ENCODE data around the gene ATP8A2. TPM values are rescaled to one million over a fixed set of nuclear protein-coding genes. Genes with fewer than 3 reads are reported as not detected.

The ATP8A2 gene
- total and polyA plus RNA-seq, 10 of the 15 experiments (the other 5 are each of a cell fraction or from before 2014, with no cell fraction given): 0.01 to 0.04 (median 0.04) TPM; not detected in 7

GRCh38 chr13:25400925-25401324 lies 29.2 kb downstream of the ATP8A2 start:
- intact Hi-C loops (cut with micrococcal nuclease; ENCODE audit: unreplicated experiment) (no loop called here), in situ Hi-C loops (cut with MboI) (no loop called here)
- RAD21 ChIA-PET (ENCODE audit: unreplicated experiment): no interaction called here
- Histone ChIP-seq H3K9me3 (replicated peaks; ENCODE audit: control insufficient read depth, insufficient read depth, low read length) (no peaks in the 10 kb centered on the region), H4K20me1 (ENCODE audit: control insufficient read depth, insufficient read depth) (no peaks in the 10 kb centered on the region), H3K4me2 (ENCODE audit: control insufficient read depth, insufficient read depth) (no peak overlapping the region), H3K36me3 (ENCODE audit: control insufficient read depth in 2 of 2, insufficient read depth in 2 of 2, low read length in 1 of 2) (no peaks in the 10 kb centered on the region), H3K4me1 (ENCODE audit: control insufficient read depth, insufficient read depth, low read length) (no peaks in the 10 kb centered on the region), H3K27ac (ENCODE audit: control insufficient read depth, insufficient read depth) (no peak overlapping the region), H3K4me3 (no peak overlapping the region), H3K79me2 (ENCODE audit: control insufficient read depth, insufficient read depth, low read length) (no peaks in the 10 kb centered on the region), H2AFZ (ENCODE audit: control insufficient read depth, low read depth, low read length) (no peak overlapping the region), H3K9ac (ENCODE audit: control insufficient read depth, insufficient read depth, low read length) (no peak overlapping the region), H3K27me3 (replicated peaks in 1 of 2; ENCODE audit: control insufficient read depth in 2 of 2, insufficient read depth in 2 of 2, low read length in 1 of 2) (peaks cover 0 to 2% of the 10 kb centered on the region in 2 experiments; a peak in 2 of 4 replicates)
- no TSS peak for BruUV-seq (replicated peaks)
- CTCF ChIA-PET: no interaction called here
- POLR2A ChIA-PET: no interaction called here
- no peak for DNase-seq (ENCODE audit: low read depth, low spot score)
- SMC1A ChIA-PET (ENCODE audit: uncharacterized antibody, unreplicated experiment): no interaction called here
- ATAC-seq: no peak
- 82% methylated on average over 6 of the region's 6 CpGs for WGBS (ENCODE audit: insufficient coverage, insufficient replicate concordance, low lambda C conversion rate, missing lambda C conversion rate)
- no peak for FAIRE-seq
- TF ChIP-seq, protein P1, sequence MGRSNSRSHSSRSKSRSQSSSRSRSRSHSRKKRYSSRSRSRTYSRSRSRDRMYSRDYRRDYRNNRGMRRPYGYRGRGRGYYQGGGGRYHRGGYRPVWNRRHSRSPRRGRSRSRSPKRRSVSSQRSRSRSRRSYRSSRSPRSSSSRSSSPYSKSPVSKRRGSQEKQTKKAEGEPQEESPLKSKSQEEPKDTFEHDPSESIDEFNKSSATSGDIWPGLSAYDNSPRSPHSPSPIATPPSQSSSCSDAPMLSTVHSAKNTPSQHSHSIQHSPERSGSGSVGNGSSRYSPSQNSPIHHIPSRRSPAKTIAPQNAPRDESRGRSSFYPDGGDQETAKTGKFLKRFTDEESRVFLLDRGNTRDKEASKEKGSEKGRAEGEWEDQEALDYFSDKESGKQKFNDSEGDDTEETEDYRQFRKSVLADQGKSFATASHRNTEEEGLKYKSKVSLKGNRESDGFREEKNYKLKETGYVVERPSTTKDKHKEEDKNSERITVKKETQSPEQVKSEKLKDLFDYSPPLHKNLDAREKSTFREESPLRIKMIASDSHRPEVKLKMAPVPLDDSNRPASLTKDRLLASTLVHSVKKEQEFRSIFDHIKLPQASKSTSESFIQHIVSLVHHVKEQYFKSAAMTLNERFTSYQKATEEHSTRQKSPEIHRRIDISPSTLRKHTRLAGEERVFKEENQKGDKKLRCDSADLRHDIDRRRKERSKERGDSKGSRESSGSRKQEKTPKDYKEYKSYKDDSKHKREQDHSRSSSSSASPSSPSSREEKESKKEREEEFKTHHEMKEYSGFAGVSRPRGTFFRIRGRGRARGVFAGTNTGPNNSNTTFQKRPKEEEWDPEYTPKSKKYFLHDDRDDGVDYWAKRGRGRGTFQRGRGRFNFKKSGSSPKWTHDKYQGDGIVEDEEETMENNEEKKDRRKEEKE (IDR thresholded peaks at IDR 0.05): no peak
- no peak for TF ChIP-seq STAT3 (IDR thresholded peaks at IDR 0.05; ENCODE audit: low read depth, low read length)
- TF ChIP-seq, protein P2, sequence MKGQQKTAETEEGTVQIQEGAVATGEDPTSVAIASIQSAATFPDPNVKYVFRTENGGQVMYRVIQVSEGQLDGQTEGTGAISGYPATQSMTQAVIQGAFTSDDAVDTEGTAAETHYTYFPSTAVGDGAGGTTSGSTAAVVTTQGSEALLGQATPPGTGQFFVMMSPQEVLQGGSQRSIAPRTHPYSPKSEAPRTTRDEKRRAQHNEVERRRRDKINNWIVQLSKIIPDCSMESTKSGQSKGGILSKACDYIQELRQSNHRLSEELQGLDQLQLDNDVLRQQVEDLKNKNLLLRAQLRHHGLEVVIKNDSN (IDR thresholded peaks at IDR 0.05; ENCODE audit: borderline replicate concordance, extremely low read length, insufficient read depth, low read depth, low read length): no peak
- no peak for TF ChIP-seq CHD2 (IDR thresholded peaks at IDR 0.05; ENCODE audit: borderline replicate concordance, low read depth, low read length)
- TF ChIP-seq RB1 (IDR thresholded peaks at IDR 0.05; ENCODE audit: borderline replicate concordance): no peak
- no peak for TF ChIP-seq NRF1 (conservative IDR thresholded peaks at IDR 0.05; ENCODE audit: low read depth, low read length)
- TF ChIP-seq SP1 (IDR thresholded peaks at IDR 0.05; ENCODE audit: low read depth, low read length): no peak
- TF ChIP-seq ZNF687 (IDR thresholded peaks at IDR 0.05): no peak
- TF ChIP-seq ATF2 (IDR thresholded peaks at IDR 0.05; ENCODE audit: low read length): no peak
- TF ChIP-seq, protein P3, sequence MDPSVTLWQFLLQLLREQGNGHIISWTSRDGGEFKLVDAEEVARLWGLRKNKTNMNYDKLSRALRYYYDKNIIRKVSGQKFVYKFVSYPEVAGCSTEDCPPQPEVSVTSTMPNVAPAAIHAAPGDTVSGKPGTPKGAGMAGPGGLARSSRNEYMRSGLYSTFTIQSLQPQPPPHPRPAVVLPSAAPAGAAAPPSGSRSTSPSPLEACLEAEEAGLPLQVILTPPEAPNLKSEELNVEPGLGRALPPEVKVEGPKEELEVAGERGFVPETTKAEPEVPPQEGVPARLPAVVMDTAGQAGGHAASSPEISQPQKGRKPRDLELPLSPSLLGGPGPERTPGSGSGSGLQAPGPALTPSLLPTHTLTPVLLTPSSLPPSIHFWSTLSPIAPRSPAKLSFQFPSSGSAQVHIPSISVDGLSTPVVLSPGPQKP (IDR thresholded peaks at IDR 0.05; ENCODE audit: low read depth, low read length): no peak
- no peak for TF ChIP-seq BACH1 (IDR thresholded peaks at IDR 0.05; ENCODE audit: borderline replicate concordance)
- TF ChIP-seq CBFB (IDR thresholded peaks at IDR 0.05; ENCODE audit: low read depth): no peak

Measured in GM12878 (cell line).